Psoas muscle (tissue), 8 donors: ENCODE data around the gene FBXL13. TPM values are rescaled to one million over a fixed set of nuclear protein-coding genes. Genes with fewer than 3 reads are reported as not detected.

Experiments
- ATAC-seq, 4 donors: fragments of 200-7000 bp; cut with Tn5 transposase; one replicate each; pipeline ENCODE4 v1.9.1; 2020; ENCODE audit warnings: moderate library complexity in 3 of 4, mild to moderate bottlenecking in 2 of 4
- DNase-seq, 2 donors: peaks; one replicate each; pipeline ENCODE4 v3.0.0-alpha.2; 2020
- H3K27ac ChIP-seq: fragments of 200-600 bp; one replicate; pipeline ENCODE4 v1.8.0; 2022
- H3K27me3 ChIP-seq, 3 donors: fragments of 200-600 bp in 1 of 3; one replicate each; pipeline versions ENCODE4 v1.6.1 to v1.8.0; 2013 to 2022; ENCODE audit warnings: low read length in 2 of 3, mild to moderate bottlenecking in 2 of 3, moderate library complexity in 1 of 3; ENCODE audit not compliant: insufficient read depth in 3 of 3
- H3K36me3 ChIP-seq, 2 donors: fragments of 200-600 bp in 1 of 2; one replicate each; pipeline versions ENCODE4 v1.6.1 to v1.8.0; 2013 to 2022; ENCODE audit warnings: low read depth in 1 of 2, mild to moderate bottlenecking in 1 of 2, moderate library complexity in 1 of 2; ENCODE audit not compliant: insufficient read depth in 1 of 2
- H3K4me1 ChIP-seq: fragments of 200-600 bp; one replicate; pipeline ENCODE4 v1.8.0; 2022
- H3K4me3 ChIP-seq: fragments of 200-600 bp; one replicate; pipeline ENCODE4 v1.8.0; 2022; ENCODE audit warnings: mild to moderate bottlenecking
- H3K9me3 ChIP-seq: fragments of 200-600 bp; one replicate; pipeline ENCODE4 v1.8.0; 2022
- WGBS, 3 donors: extraction: QIAGEN DNeasy Blood & Tissue Kit; methylation state at CpG; one replicate each; pipeline versions ENCODE4 v1.1.6 to v1.1.7; 2013; 5-methylcytosine and 5-hydroxymethylcytosine counted together
- intact Hi-C, 2 donors: fragments of 100-400 bp; cut with DNase I; formaldehyde crosslinking; loops; one replicate each; pipeline versions ENCODE4 v1.11.0 to v1.14.2; 2022
- polyA plus RNA-seq, 3 donors: library from polyadenylated mRNA; stranded (reverse); fragments of 200-250 nt; gene quantifications; one replicate each; pipeline ENCODE4 v1.2.3, GENCODE V29; 2013
- total RNA-seq, 4 donors: library from RNA; stranded (reverse); fragmentation: NEBNext Ultra II Directional in 2 of 4; extraction: Animal tissue kit (Norgen Biotek cat#: 25700) in 2 of 4; gene quantifications; one replicate each; pipeline versions ENCODE4 v1.2.1 to v1.2.4, GENCODE V29; 2021 to 2023
- TF ChIP-seq, protein P1 (sequence below): fragments of 200-600 bp; IDR thresholded peaks from one replicate; pipeline ENCODE4 v1.8.0; 2022; ENCODE audit warnings: antibody characterized with exemption
- donor health status: healthy with polysubstance abuse.
- donor health status: DM: no; HTN: no; CAD: no; lungs with moderate emphysema.
- donor health status: Bipolar disorder and iron deficiency.
- donor health status: healthy.
- donor health status: DM: yes; HTN: yes; CAD: no.
- donor health status: DM: no; HTN: no; CAD: no.
- donor health status: DM: no; HTN: no; CAD: no.
- donor health status: DM: yes; HTN: yes; CAD: no.

The FBXL13 gene
- total and polyA plus RNA-seq, 7 donors: 0.13 to 0.52 (median 0.28) TPM; not detected in 1

DNA sequence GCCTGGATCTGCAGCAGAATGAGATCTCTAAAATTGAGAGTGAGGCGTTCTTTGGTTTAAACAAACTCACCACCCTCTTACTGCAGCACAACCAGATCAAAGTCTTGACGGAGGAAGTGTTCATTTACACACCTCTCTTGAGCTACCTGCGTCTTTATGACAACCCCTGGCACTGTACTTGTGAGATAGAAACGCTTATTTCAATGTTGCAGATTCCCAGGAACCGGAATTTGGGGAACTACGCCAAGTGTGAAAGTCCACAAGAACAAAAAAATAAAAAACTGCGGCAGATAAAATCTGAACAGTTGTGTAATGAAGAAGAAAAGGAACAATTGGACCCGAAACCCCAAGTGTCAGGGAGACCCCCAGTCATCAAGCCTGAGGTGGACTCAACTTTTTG, 140.4 kb downstream of the FBXL13 start:
- Histone ChIP-seq H3K4me3 (no peak overlapping the region), H3K27me3 (no peaks in the 10 kb centered on the region)
- no peak for ATAC-seq

DNA sequence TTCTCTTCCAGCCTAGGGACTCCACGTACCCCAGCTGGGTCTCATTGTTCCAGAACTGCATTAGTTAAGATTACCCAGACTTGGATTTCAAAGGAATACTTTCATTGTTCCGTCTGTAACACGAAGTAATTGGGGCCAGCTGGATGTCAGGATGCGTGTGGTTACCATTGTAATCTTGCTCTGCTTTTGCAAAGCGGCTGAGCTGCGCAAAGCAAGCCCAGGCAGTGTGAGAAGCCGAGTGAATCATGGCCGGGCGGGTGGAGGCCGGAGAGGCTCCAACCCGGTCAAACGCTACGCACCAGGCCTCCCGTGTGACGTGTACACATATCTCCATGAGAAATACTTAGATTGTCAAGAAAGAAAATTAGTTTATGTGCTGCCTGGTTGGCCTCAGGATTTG, 140.8 kb downstream of the FBXL13 start:
- no peaks in the 10 kb centered on the region for H3K9me3 ChIP-seq
- intact Hi-C loops: no loop called here
- H3K4me1 ChIP-seq: no peaks in the 10 kb centered on the region
- TF ChIP-seq, protein P1, sequence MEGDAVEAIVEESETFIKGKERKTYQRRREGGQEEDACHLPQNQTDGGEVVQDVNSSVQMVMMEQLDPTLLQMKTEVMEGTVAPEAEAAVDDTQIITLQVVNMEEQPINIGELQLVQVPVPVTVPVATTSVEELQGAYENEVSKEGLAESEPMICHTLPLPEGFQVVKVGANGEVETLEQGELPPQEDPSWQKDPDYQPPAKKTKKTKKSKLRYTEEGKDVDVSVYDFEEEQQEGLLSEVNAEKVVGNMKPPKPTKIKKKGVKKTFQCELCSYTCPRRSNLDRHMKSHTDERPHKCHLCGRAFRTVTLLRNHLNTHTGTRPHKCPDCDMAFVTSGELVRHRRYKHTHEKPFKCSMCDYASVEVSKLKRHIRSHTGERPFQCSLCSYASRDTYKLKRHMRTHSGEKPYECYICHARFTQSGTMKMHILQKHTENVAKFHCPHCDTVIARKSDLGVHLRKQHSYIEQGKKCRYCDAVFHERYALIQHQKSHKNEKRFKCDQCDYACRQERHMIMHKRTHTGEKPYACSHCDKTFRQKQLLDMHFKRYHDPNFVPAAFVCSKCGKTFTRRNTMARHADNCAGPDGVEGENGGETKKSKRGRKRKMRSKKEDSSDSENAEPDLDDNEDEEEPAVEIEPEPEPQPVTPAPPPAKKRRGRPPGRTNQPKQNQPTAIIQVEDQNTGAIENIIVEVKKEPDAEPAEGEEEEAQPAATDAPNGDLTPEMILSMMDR: no peak
- H3K4me3 ChIP-seq: no peak overlapping the region
- DNase-seq (peak in 1 of 2 donors; percentile 66), ATAC-seq (peak in 2 of 4 donors; percentile 58 to 61)
- H3K36me3 ChIP-seq: no peaks in the 10 kb centered on the region
- H3K27ac ChIP-seq: no peak overlapping the region
- no peaks in the 10 kb centered on the region for H3K27me3 ChIP-seq
- WGBS, 3 donors: 46 to 61% (median 47%) methylated on average over 15 of the region's 15 CpGs

More for the DNA sequence above, 140.4 kb downstream of the FBXL13 start:
- Histone ChIP-seq H3K36me3 (no peaks in the 10 kb centered on the region), H3K27ac (no peak overlapping the region), H3K9me3 (no peaks in the 10 kb centered on the region), H3K4me1 (no peaks in the 10 kb centered on the region)
- intact Hi-C loops: no loop called here
- 52 to 64% (median 62%) methylated on average over 8 of the region's 8 CpGs for WGBS, 3 donors
- TF ChIP-seq, protein P1: no peak
- DNase-seq: no peak

DNA sequence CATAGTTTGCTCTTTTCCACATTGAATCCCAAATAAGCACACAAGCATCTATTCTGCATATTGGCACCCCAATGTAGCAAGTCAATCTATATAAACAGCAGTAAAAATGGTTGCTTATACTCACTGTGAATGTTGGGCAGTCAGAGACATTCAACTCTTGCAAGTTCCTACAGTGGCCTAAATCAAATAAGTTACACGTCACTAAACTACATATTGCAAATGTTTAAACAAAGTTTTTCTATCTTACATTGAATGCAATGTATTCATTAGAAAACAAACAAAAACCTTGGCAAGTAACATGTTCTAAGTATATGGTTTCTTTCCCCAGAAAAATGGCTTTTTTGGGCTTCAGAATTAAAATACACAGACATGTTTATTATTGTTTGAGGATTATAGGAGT, 142.8 kb downstream of the FBXL13 start:
- no peak overlapping the region for H3K4me3 ChIP-seq
- TF ChIP-seq, protein P1: no peak
- no peaks in the 10 kb centered on the region for H3K36me3 ChIP-seq
- no peaks in the 10 kb centered on the region for H3K4me1 ChIP-seq
- no peaks in the 10 kb centered on the region for H3K27me3 ChIP-seq
- H3K27ac ChIP-seq: no peak overlapping the region
- ATAC-seq: no peak
- no peak for DNase-seq
- 89 to 98% (median 93%) methylated on average over 1 of the region's 1 CpG for WGBS, 3 donors
- intact Hi-C loops: no loop called here
- H3K9me3 ChIP-seq: no peaks in the 10 kb centered on the region

DNA sequence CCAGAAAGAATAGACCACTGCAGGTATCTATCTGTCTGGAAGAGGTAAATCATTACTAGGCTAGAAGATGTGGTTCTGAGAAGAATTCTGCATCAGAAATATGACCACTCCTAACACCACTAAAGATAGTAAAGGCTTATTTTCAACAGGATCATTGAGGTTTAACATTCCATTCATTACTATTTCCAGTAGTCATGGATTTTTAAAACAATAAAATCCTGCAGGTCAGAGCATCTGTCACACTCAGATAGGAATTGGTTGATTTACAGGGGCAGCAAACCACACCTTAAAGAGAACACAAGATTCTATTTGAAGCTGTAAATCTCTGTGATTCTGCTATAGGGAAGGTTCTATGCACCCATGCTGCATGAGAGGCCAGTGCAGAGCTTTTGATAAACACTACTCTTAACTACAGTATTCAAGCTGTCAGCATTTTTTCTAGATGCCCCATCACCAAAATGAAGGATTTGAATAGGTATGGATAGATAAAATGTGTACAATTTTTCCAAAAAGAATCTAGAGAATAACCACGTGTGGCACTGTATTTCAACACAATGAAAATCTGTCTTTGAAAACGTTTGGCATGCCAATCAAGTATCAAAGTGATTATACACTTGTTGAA, 147.2 kb downstream of the FBXL13 start:
- ATAC-seq (no peak), DNase-seq (no peak)
- H3K4me1 ChIP-seq: no peaks in the 10 kb centered on the region
- 38 to 50% (median 43%) methylated on average over 2 of the region's 2 CpGs for WGBS, 3 donors
- no peaks in the 10 kb centered on the region for H3K9me3 ChIP-seq
- no peaks in the 10 kb centered on the region for H3K36me3 ChIP-seq
- TF ChIP-seq, protein P1: no peak
- H3K4me3 ChIP-seq: no peak overlapping the region
- no peaks in the 10 kb centered on the region for H3K27me3 ChIP-seq
- intact Hi-C loops: no loop called here
- H3K27ac ChIP-seq: no peak overlapping the region

DNA sequence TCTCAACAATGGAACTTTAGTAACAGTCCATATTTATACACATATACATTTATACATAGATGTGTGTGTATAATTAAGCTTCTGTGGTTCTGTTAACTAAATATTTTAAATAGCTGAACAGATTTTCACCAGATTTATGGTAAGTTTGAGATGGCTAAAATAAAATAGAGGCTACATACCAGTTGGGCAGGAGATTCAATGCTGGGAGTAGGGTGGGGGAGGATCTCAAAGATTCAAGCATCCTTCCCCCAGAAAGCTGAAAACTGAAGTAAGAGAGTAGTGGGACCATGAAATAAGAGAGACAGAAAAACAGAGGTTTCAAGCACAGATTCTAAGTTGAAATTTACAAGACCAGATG, 147.8 kb downstream of the FBXL13 start:
- Histone ChIP-seq H3K27ac (no peak overlapping the region), H3K4me1 (no peaks in the 10 kb centered on the region), H3K9me3 (no peaks in the 10 kb centered on the region), H3K36me3 (no peaks in the 10 kb centered on the region), H3K27me3 (no peaks in the 10 kb centered on the region), H3K4me3 (no peak overlapping the region)
- ATAC-seq (no peak), DNase-seq (no peak)
- TF ChIP-seq, protein P1: no peak
- intact Hi-C loops: no loop called here
